Lower lobe of right lung (tissue), 2 donors: ENCODE measurements around the gene NFKBIZ. TPM values are rescaled to one million over a fixed set of nuclear protein-coding genes. Genes with fewer than 3 reads are reported as not detected.
A peak's percentile ranks its signal among the peaks of the same experiment; 100 is the strongest.

Experiments used
- ATAC-seq, 2 donors: fragments of 200-7000 bp; cut with Tn5 transposase; one replicate each; pipeline ENCODE4 v1.9.1; 2020 to 2022; ENCODE audit warnings: mild to moderate bottlenecking in 2 of 2, moderate library complexity in 2 of 2
- DNase-seq: peaks from one replicate; pipeline ENCODE4 v3.0.0-alpha.2; 2020
- H3K27ac ChIP-seq: fragments of 200-600 bp; one replicate; pipeline ENCODE4 v1.8.0; 2022
- H3K27me3 ChIP-seq: fragments of 200-600 bp; one replicate; pipeline ENCODE4 v1.8.0; 2022; ENCODE audit warnings: low read depth
- H3K36me3 ChIP-seq: fragments of 200-600 bp; one replicate; pipeline ENCODE4 v1.8.0; 2022; ENCODE audit warnings: mild to moderate bottlenecking
- H3K4me1 ChIP-seq: fragments of 200-600 bp; one replicate; pipeline ENCODE4 v1.8.0; 2022
- H3K4me3 ChIP-seq: fragments of 200-600 bp; one replicate; pipeline ENCODE4 v1.8.0; 2022; ENCODE audit warnings: mild to moderate bottlenecking
- H3K9me3 ChIP-seq: fragments of 200-600 bp; one replicate; pipeline ENCODE4 v1.8.0; 2022
- intact Hi-C: fragments of 100-400 bp; cut with DNase I; formaldehyde crosslinking; loops from one replicate; pipeline ENCODE4 v1.11.0; 2022
- total RNA-seq: library from RNA; stranded (reverse); fragmentation: NEBNext Ultra II Directional; extraction: Animal tissue kit (Norgen Biotek cat#: 25700); gene quantifications from one replicate; pipeline ENCODE4 v1.2.1, GENCODE V29; 2021
- TF ChIP-seq, protein P1 (sequence below): fragments of 200-600 bp; IDR thresholded peaks from one replicate; pipeline ENCODE4 v1.8.0; 2022; ENCODE audit warnings: antibody characterized with exemption, mild to moderate bottlenecking
- donor health status: DM: no; HTN: yes; CAD: no; lungs with severe emphysema.

The NFKBIZ gene
- total RNA-seq, 1 donor from 2014 or later, result 76.2 TPM

DNA sequence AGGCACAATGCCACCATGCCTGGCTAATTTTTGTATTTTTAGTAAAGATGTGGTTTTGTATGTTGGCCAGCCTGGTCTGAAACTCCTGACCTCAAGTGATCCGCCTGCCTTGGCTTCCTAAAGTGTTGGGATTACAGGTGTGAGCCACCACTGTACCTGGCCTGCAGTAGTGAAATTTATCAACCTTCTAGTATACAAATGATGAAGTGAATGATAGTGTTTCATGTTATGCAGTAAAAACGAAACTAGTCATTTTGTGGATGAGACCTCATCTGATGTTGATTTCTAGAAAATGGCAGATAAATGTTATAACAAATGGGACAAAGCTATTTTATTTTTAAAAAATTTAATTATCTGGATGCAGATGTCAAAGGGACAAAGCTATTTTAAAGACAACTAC lies 37.4 kb upstream of the NFKBIZ start:
- H3K27ac ChIP-seq, result no peak overlapping the region
- TF ChIP-seq, protein P1, sequence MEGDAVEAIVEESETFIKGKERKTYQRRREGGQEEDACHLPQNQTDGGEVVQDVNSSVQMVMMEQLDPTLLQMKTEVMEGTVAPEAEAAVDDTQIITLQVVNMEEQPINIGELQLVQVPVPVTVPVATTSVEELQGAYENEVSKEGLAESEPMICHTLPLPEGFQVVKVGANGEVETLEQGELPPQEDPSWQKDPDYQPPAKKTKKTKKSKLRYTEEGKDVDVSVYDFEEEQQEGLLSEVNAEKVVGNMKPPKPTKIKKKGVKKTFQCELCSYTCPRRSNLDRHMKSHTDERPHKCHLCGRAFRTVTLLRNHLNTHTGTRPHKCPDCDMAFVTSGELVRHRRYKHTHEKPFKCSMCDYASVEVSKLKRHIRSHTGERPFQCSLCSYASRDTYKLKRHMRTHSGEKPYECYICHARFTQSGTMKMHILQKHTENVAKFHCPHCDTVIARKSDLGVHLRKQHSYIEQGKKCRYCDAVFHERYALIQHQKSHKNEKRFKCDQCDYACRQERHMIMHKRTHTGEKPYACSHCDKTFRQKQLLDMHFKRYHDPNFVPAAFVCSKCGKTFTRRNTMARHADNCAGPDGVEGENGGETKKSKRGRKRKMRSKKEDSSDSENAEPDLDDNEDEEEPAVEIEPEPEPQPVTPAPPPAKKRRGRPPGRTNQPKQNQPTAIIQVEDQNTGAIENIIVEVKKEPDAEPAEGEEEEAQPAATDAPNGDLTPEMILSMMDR, result no peak
- intact Hi-C loops, result loop anchor here (5.0 kb wide), 1 partner anchor 415 kb away; no protein-coding TSS in a partner anchor

DNA sequence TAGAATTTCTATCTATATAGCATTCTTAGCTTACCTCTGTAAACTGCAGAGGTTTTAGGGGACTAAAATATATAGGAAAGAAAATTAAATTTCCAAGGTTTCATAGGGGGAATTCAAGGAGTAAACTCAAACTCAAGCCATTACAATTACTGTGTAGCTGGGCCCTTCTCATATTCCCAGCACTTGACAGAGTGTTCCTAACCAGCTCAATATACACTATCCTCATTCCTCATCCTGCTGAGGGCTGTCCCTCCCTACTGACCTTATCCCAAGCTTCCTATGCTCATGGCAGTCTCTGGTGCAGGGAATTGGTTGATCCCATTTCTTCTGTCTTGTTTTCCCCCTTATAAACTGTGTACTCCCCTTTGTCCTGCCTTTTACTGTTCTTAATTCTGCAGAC lies 36.4 kb upstream of the NFKBIZ start:
- intact Hi-C loops, result loop anchor here (5.0 kb wide), 1 partner anchor 414 kb away; no protein-coding TSS in a partner anchor
- Histone ChIP-seq H3K36me3 (peaks cover 10% of the 10 kb centered on the region), H3K27ac (no peak overlapping the region), H3K9me3 (no peaks in the 10 kb centered on the region), H3K4me3 (no peak overlapping the region), H3K4me1 (peaks cover 26% of the 10 kb centered on the region), H3K27me3 (no peaks in the 10 kb centered on the region)
- ATAC-seq (no peak), DNase-seq (no peak)
- TF ChIP-seq, protein P1, result no peak

More for the DNA sequence above, 37.4 kb upstream of the NFKBIZ start:
- ATAC-seq (no peak), DNase-seq (no peak)
- H3K4me3 ChIP-seq, result no peak overlapping the region
- peaks cover 26% of the 10 kb centered on the region for H3K4me1 ChIP-seq
- H3K9me3 ChIP-seq, result no peaks in the 10 kb centered on the region
- peaks cover under 1% of the 10 kb centered on the region for H3K36me3 ChIP-seq
- no peaks in the 10 kb centered on the region for H3K27me3 ChIP-seq

DNA sequence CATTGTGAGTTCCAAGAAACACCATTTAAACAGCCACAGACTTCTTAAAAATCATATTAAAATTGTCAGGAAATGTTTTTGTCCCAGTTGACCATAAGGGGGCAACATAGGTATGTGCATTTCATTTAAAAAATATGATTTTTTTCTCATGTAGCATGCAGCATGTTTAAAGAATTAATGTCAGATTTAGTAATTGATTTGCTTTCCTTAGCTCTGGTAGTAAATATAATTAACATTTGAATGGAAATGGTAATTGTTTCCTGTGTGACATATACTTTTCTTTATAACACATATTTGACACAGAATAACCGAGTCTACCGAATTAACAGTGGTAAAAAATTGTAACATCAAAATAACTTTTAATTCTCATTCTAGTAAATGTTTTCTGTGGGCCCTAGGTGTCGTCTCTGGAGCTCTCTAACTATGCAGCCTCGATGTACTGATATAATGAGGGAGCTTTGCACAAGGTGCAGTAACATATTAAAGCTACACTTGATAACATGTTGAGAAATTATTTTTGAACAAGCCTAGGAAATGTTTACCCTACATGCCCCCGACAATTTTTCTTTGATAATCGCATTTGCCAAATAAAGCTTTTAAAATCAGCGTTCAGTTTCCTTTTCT lies 35.4 kb upstream of the NFKBIZ start:
- no peaks in the 10 kb centered on the region for H3K27me3 ChIP-seq
- H3K27ac ChIP-seq, result no peak overlapping the region
- no peak overlapping the region for H3K4me3 ChIP-seq
- H3K4me1 ChIP-seq, result peaks cover 24% of the 10 kb centered on the region
- DNase-seq, result no peak
- peaks cover 10% of the 10 kb centered on the region for H3K36me3 ChIP-seq
- peak; percentile 53 to 61 for ATAC-seq
- no peaks in the 10 kb centered on the region for H3K9me3 ChIP-seq
- intact Hi-C loops, result loop anchor here (5.0 kb wide), 1 partner anchor 413 kb away; no protein-coding TSS in a partner anchor
- TF ChIP-seq, protein P1, result peak; percentile 64

DNA sequence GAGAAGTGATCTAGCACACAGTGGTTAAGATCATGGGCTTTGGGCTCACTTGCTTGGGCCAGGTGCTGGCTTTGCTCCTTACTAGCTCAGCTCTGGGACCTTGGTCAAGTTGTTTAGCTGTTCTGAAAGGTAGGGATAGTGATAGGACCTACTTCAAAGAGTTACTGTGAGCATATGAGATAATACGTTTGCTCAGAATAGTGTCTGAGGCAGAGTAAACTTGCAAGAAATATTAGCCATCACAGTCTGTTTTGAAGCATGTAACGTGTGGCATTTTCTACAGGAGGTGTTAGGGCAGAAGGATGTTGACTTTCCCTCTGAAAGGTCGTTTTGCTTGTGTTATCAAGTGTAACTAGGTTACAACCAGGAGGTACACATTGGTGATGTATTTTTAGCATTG lies 34.5 kb upstream of the NFKBIZ start:
- no peaks in the 10 kb centered on the region for H3K27me3 ChIP-seq
- intact Hi-C loops, result loop anchor here (5.0 kb wide), 1 partner anchor 412 kb away; no protein-coding TSS in a partner anchor
- no peak overlapping the region for H3K27ac ChIP-seq
- TF ChIP-seq, protein P1, result no peak
- H3K9me3 ChIP-seq, result no peaks in the 10 kb centered on the region
- peaks cover 10% of the 10 kb centered on the region for H3K36me3 ChIP-seq
- ATAC-seq, result peak; percentile 51 to 76
- H3K4me3 ChIP-seq, result no peak overlapping the region
- peaks cover 15% of the 10 kb centered on the region for H3K4me1 ChIP-seq
- no peak for DNase-seq

DNA sequence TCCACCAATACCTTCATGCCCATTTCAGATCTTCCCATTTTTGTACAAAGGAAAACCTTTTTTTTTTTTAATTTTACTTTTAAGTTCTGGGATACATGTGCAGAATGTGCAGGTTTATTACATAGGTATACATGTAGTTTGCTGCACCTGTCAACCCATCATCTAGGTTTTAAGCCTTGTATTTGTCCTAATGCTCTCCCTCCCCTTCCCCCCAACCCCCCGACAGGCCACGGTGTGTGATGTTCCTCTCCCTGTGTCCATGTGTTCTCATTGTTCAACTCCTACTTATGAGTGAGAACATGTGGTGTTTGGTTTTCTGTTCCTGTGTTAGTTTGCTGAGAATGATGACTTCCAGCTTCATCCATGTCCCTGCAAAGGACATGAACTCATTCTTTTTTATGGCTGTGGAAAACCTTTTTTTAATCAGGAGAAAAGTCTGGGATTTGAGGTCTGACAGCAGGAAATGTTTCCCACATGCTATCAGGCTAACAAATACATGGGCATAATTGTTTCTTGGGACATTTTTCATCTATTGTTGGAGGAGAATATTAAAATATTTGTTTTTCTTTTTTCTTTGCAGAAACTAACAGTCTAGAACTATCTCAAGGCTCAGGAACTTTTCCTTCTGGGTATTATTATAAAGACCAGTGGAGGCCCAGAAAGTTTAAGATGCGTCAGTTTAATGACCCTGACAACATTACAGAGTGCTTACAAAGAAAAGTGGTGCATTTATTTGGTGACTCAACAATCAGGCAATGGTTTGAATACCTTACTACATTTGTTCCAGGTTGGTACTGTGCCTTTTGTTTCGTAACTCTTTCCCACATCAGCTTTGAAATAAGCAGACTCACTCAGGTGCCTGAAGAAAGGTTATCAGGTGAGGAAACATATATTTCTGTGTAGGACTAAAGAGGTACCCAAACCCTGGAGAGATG lies 32.8 kb upstream of the NFKBIZ start:
- Histone ChIP-seq H3K27me3 (no peaks in the 10 kb centered on the region), H3K4me1 (peaks cover 13% of the 10 kb centered on the region), H3K4me3 (no peak overlapping the region), H3K36me3 (peaks cover 12% of the 10 kb centered on the region), H3K9me3 (no peaks in the 10 kb centered on the region), H3K27ac (no peak overlapping the region)
- DNase-seq (no peak), ATAC-seq (no peak)
- intact Hi-C loops, result no loop called here
- TF ChIP-seq, protein P1, result no peak
